G401.6 (cell line): ENCODE data around the gene ZNF493.

Experiments used
- FAIRE-seq: peaks from 2 replicates; lab custom pipeline; 2012; peaks lifted over from hg19 to GRCh38; lab: Jason Lieb, UNC

The ZNF493 gene

DNA sequence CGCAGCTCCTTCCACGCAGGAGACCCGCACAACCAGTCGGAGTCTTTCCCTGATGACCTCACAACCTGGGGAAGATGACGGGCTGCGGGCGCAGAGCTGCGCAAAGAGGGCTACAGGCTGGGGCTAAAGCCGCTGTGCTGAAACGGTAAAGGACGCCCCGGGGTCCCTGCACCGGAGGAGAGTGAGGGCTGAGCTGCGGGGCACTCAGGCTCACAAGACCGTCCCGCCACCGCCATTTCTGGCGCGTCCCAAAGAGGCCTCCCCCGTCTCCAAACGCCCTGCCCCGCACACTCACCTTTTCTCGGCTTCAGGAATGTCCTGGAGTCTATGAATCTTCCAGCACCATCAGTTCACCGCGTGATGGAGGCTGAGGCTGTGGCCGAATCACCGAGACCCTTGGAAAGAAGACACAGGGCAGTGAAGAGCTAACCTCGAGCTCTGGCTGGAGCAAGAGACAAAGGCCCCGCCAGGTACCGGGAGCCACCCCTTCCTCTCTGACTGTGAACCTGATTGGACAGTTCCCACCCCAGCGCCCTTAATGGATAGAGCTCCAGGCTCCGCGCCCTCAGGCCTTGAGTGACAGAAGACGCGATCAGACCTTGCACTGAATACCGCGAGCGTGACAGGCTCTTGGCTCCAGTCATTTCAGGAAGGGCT lies 66.6 kb downstream of the ZNF493 start:
- FAIRE-seq, result no peak

GRCh38 chr19:21466627-21467026 lies 69.7 kb downstream of the ZNF493 start:
- no peak for FAIRE-seq

DNA sequence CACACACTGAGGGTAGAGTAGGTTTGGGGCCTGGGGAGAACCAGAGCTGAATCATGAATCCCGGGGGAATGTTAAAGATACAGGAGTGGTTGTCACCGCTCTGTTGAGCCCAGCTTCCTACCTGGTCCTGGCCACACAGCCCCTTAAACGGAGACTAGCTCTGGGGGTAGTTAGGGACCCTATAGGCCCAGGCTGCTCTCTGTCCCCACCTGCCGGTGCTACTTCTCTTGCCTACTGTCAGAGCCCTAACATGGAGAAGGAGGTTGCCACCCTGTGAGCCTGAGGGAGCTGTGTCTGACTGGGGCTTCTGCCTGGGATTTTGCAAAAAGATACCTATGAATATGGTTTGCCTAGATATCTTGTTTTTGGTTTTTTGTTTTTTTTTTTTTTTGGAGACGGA lies 71.9 kb downstream of the ZNF493 start:
- FAIRE-seq, result no peak

- no peak for FAIRE-seq
These were observed 75.6 kb downstream of the ZNF493 start for GRCh38 chr19:21472507-21472906.

DNA sequence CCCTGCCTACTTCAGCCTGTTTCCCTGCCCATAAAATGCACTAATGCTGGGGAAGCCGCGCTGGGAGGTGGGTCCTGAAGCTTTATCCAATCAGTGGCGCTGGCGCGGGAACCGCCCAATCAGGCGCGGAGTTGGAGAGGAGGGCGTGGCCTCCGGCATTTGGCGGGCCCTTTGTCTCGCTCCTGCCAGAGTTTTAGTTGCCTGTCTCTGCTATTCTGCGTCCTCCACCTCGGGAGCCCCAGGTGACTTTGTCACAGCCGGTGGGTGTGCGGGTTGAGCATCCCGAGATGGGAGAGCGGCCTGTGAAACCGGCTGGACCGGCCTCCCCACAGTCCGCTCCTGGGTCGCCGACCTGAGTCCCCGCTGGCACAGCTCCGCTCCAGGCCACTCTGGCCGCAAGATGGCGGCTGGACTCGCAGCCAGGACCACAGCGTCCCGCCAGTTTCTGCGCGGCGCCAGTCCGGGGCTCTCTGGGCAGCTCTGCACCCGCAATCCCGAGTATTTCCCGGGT lies 77.8 kb downstream of the ZNF493 start:
- FAIRE-seq, result no peak
